ENCODE data around the gene ROBO4. TPM values are rescaled to one million over a fixed set of nuclear protein-coding genes. Genes with fewer than 3 reads are reported as not detected.

ROBO4 gene
- 1 to 10 TPM in 3 of 4 donors, under 1 TPM in 1; 0.45 to 8.9 (median 2.6) TPM for polyA plus RNA-seq
- long read RNA-seq, donor 1: 0 reads
- long read RNA-seq, donor 2, partial matches to known transcripts: 0 of 2 reads
- long read RNA-seq, donor 2, other reads (novel, unspliced or antisense): 0 of 2 reads
- long read RNA-seq, donor 3, partial matches to known transcripts: 0 of 1 reads
- long read RNA-seq, donor 3, other reads (novel, unspliced or antisense): 0 of 1 reads
- long read RNA-seq, donor 4: 0 reads
- long read RNA-seq, donor 5, partial matches to known transcripts: 0 of 1 reads
- long read RNA-seq, donor 5, other reads (novel, unspliced or antisense): 0 of 1 reads
- long read RNA-seq, donor 6, partial matches to known transcripts: 0 of 1 reads
- long read RNA-seq, donor 6, other reads (novel, unspliced or antisense): 0 of 1 reads
- long read RNA-seq, donor 7: 0 reads
- long read RNA-seq, donor 8: 0 reads
- long read RNA-seq, donor 9: 0 reads
- long read RNA-seq, donor 10: 0 reads

DNA sequence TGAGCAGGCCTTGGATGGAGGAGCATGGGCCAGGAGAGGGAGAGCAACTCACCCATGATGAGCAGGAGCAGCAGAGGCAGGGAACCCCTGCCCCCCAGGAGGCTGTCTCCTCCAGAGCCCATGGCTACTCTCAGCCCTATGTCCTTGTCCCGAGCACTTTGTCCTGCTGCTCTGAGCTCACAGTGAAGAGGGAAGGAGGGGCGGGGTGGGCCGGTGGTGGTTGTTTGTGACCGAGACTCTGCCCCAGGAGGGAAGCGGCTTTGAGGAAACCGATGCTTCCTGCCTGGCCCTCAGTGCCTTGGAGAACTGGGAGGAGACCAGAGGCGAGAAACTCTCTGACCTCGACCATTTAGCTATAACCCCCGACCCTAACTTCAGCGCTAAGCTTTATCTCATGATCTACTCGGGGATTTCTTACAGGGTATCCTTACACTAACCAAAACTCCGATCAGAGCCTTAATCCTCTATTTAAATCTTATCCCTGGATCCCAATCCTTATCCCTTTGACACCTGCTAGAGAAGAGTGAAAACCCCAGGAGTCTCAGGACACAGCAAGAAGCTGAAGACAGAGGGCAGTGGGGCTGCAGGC is at the start of gene ROBO4:
TSS of gene ROBO4 (minus strand) at position 192 of the 589 bp plus-strand sequence. CDS start at position 122, 70 bp downstream.
- Histone ChIP-seq H3K4me1 (ENCODE audit: control insufficient read depth in 3 of 3, insufficient read depth in 2 of 3, low read depth in 1 of 3, low read length in 2 of 3) (no peaks in the 10 kb centered on the region), H3K9me3 (ENCODE audit: control insufficient read depth in 2 of 2, insufficient read depth in 1 of 2, low read depth in 1 of 2, low read length in 1 of 2) (no peaks in the 10 kb centered on the region), H3K36me3 (ENCODE audit: control insufficient read depth in 3 of 3, insufficient read depth in 2 of 3, low read depth in 1 of 3, low read length in 3 of 3) (no peaks in the 10 kb centered on the region), H3K27ac (ENCODE audit: low read depth in 1 of 3, low read length in 2 of 3) (peak within 1 kb of the TSS in 1 of 3 donors; percentile 71), H3K27me3 (ENCODE audit: control insufficient read depth in 3 of 3, insufficient read depth in 3 of 3, low read length in 3 of 3) (peaks cover 0 to 12% (median 0%) of the 10 kb centered on the region in 3 donors), H3K4me3 (ENCODE audit: low read depth in 1 of 3, low read length in 3 of 3) (peak within 1 kb of the TSS in 1 of 3 donors; percentile 22)
- no peak for DNase-seq
- no peak for FAIRE-seq
- 37 to 51% (median 39%) methylated on average over 12 of the region's 12 CpGs for WGBS, 3 donors

DNA sequence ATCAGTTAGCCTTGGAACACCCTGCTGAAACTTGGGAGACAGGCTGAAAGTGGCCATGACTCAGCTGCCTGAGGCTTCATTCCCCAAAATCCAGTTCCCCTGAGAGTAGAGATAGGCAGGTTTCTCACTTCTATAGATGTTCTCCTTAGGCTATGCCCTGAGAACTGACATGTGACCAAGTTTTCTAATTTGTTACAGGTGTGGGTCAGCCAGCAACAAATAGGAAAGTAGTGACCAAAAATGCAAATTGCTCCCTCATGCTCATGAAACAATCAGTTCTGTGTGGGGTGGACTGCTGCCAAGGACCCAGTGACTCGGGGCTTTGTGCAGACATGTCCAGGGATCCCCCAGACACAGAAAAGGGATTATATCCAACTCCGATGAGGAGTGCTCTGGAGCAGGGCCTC is 49.1 kb upstream of the ROBO4 start:
- no peak overlapping the region for H3K4me3 ChIP-seq (ENCODE audit: low read depth in 1 of 3, low read length in 3 of 3)

DNA sequence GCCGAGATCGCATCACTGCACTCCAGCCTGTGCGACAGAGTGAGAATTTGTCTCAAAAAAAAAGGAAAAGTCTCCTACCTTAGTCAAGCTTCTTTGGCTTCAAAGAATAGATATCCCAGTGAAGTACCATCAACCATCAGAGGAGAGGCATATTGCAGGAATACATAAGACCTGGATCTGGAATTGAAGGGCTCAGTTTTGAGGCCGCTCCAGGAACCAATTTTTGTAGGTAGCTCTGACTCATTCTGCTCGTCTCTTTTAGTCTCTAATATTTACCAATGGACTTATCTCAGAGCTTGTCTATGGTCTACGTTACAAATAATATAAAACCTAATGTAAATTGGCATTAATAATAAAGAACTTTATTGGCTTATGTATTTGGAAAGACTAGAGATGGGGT is 48.2 kb upstream of the ROBO4 start:
- no peak overlapping the region for H3K4me3 ChIP-seq (ENCODE audit: low read depth in 1 of 3, low read length in 3 of 3)
- peaks cover 0 to 5% (median 0%) of the 10 kb centered on the region in 3 donors for H3K4me1 ChIP-seq (ENCODE audit: control insufficient read depth in 3 of 3, insufficient read depth in 2 of 3, low read depth in 1 of 3, low read length in 2 of 3)
- no peaks in the 10 kb centered on the region for H3K27me3 ChIP-seq (ENCODE audit: control insufficient read depth in 3 of 3, insufficient read depth in 3 of 3, low read length in 3 of 3)
- no peaks in the 10 kb centered on the region for H3K36me3 ChIP-seq (ENCODE audit: control insufficient read depth in 3 of 3, insufficient read depth in 2 of 3, low read depth in 1 of 3, low read length in 3 of 3)
- no peak for FAIRE-seq
- H3K27ac ChIP-seq (ENCODE audit: low read depth in 1 of 3, low read length in 2 of 3): no peak overlapping the region
- H3K9me3 ChIP-seq (ENCODE audit: control insufficient read depth in 2 of 2, insufficient read depth in 1 of 2, low read depth in 1 of 2, low read length in 1 of 2): no peaks in the 10 kb centered on the region
- no peak for DNase-seq
- 66 to 75% (median 69%) methylated on average over 6 of the region's 6 CpGs for WGBS, 3 donors

More for the DNA sequence above, 49.1 kb upstream of the ROBO4 start:
- Histone ChIP-seq H3K27ac (ENCODE audit: low read depth in 1 of 3, low read length in 2 of 3) (no peak overlapping the region), H3K9me3 (ENCODE audit: control insufficient read depth in 2 of 2, insufficient read depth in 1 of 2, low read depth in 1 of 2, low read length in 1 of 2) (no peaks in the 10 kb centered on the region), H3K36me3 (ENCODE audit: control insufficient read depth in 3 of 3, insufficient read depth in 2 of 3, low read depth in 1 of 3, low read length in 3 of 3) (no peaks in the 10 kb centered on the region), H3K4me1 (ENCODE audit: control insufficient read depth in 3 of 3, insufficient read depth in 2 of 3, low read depth in 1 of 3, low read length in 2 of 3) (peaks cover 0 to 5% (median 0%) of the 10 kb centered on the region in 3 donors), H3K27me3 (ENCODE audit: control insufficient read depth in 3 of 3, insufficient read depth in 3 of 3, low read length in 3 of 3) (no peaks in the 10 kb centered on the region)
- WGBS, 3 donors: 57 to 73% (median 70%) methylated on average over 2 of the region's 2 CpGs
- FAIRE-seq (no peak), DNase-seq (no peak)

DNA sequence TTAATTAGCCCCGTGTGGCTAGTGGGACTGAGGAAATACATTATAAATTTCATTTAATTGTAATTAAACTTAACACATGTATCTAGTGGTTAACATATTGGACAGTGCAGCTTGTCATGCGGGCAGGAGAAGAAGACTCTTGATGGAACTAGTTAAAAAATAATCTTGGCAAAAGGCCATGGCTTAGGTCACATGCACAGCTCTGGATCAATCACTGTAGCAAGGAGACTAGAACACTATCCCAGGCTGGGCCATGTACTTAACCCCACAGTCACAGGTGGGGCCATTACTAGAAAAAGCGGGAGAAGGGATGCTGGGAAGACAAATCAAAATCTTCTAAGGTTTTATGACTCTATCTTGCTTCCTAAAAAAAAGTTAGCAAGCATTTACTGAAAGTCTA is 46.9 kb upstream of the ROBO4 start:
- WGBS, 3 donors: 68 to 80% (median 77%) methylated on average over 3 of the region's 3 CpGs
- peaks cover 0 to 5% (median 0%) of the 10 kb centered on the region in 3 donors for H3K4me1 ChIP-seq (ENCODE audit: control insufficient read depth in 3 of 3, insufficient read depth in 2 of 3, low read depth in 1 of 3, low read length in 2 of 3)
- H3K9me3 ChIP-seq (ENCODE audit: control insufficient read depth in 2 of 2, insufficient read depth in 1 of 2, low read depth in 1 of 2, low read length in 1 of 2): no peaks in the 10 kb centered on the region
- FAIRE-seq: no peak
- no peaks in the 10 kb centered on the region for H3K27me3 ChIP-seq (ENCODE audit: control insufficient read depth in 3 of 3, insufficient read depth in 3 of 3, low read length in 3 of 3)
- no peaks in the 10 kb centered on the region for H3K36me3 ChIP-seq (ENCODE audit: control insufficient read depth in 3 of 3, insufficient read depth in 2 of 3, low read depth in 1 of 3, low read length in 3 of 3)
- H3K4me3 ChIP-seq (ENCODE audit: low read depth in 1 of 3, low read length in 3 of 3): no peak overlapping the region
- no peak overlapping the region for H3K27ac ChIP-seq (ENCODE audit: low read depth in 1 of 3, low read length in 2 of 3)
- peak in 1 of 2 donors; percentile 22 for DNase-seq

DNA sequence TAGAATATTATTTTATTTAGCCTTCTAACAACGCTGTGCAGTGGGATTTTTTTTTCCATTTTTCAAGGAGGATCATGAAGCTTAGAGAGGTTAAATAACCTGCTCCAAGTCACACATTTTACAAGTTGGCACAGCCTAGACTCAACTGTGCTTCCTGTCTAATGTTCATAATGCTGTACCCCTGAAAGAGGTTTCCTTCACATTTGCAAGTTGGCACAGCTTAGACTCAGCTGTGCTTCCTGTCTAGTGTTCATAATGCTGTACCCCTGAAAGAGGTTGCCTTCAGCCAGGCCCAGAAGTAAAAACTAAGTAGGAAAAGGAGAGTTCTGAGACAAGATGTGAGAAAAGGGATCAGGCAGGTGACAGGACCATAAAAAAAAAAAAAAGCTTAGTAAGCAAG is 46.1 kb upstream of the ROBO4 start:
- no peaks in the 10 kb centered on the region for H3K9me3 ChIP-seq (ENCODE audit: control insufficient read depth in 2 of 2, insufficient read depth in 1 of 2, low read depth in 1 of 2, low read length in 1 of 2)
- DNase-seq: no peak
- 37 to 80% (median 76%) methylated on average over 1 of the region's 1 CpG for WGBS, 3 donors
- no peaks in the 10 kb centered on the region for H3K27me3 ChIP-seq (ENCODE audit: control insufficient read depth in 3 of 3, insufficient read depth in 3 of 3, low read length in 3 of 3)
- peaks cover 0 to 5% (median 0%) of the 10 kb centered on the region in 3 donors for H3K4me1 ChIP-seq (ENCODE audit: control insufficient read depth in 3 of 3, insufficient read depth in 2 of 3, low read depth in 1 of 3, low read length in 2 of 3)
- H3K36me3 ChIP-seq (ENCODE audit: control insufficient read depth in 3 of 3, insufficient read depth in 2 of 3, low read depth in 1 of 3, low read length in 3 of 3): no peaks in the 10 kb centered on the region
- H3K4me3 ChIP-seq (ENCODE audit: low read depth in 1 of 3, low read length in 3 of 3): no peak overlapping the region
- no peak overlapping the region for H3K27ac ChIP-seq (ENCODE audit: low read depth in 1 of 3, low read length in 2 of 3)
- no peak for FAIRE-seq

DNA sequence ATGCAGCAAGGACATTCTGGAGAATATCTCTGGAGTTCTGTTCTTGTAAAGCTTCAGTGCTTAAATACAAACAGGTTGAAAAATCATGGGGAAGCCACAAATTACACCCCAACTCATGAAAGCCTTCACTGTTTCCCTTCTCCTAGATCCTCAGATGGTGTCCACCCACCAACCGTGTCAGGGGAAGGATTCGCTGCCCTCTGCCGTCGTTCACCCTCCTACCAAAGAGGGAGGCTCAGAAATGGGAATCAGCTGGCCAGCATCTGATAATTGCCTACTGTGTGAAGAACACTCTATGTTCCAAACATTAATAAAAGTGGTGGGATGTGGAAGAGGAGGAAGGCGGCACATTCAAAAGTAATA is 45.6 kb upstream of the ROBO4 start:
- no peak overlapping the region for H3K27ac ChIP-seq (ENCODE audit: low read depth in 1 of 3, low read length in 2 of 3)
- H3K4me1 ChIP-seq (ENCODE audit: control insufficient read depth in 3 of 3, insufficient read depth in 2 of 3, low read depth in 1 of 3, low read length in 2 of 3): peaks cover 0 to 5% (median 0%) of the 10 kb centered on the region in 3 donors
- FAIRE-seq (no peak), DNase-seq (no peak)
- no peaks in the 10 kb centered on the region for H3K27me3 ChIP-seq (ENCODE audit: control insufficient read depth in 3 of 3, insufficient read depth in 3 of 3, low read length in 3 of 3)
- 73 to 75% (median 74%) methylated on average over 5 of the region's 5 CpGs for WGBS, 3 donors
- no peak overlapping the region for H3K4me3 ChIP-seq (ENCODE audit: low read depth in 1 of 3, low read length in 3 of 3)
- no peaks in the 10 kb centered on the region for H3K9me3 ChIP-seq (ENCODE audit: control insufficient read depth in 2 of 2, insufficient read depth in 1 of 2, low read depth in 1 of 2, low read length in 1 of 2)
- H3K36me3 ChIP-seq (ENCODE audit: control insufficient read depth in 3 of 3, insufficient read depth in 2 of 3, low read depth in 1 of 3, low read length in 3 of 3): no peaks in the 10 kb centered on the region

DNA sequence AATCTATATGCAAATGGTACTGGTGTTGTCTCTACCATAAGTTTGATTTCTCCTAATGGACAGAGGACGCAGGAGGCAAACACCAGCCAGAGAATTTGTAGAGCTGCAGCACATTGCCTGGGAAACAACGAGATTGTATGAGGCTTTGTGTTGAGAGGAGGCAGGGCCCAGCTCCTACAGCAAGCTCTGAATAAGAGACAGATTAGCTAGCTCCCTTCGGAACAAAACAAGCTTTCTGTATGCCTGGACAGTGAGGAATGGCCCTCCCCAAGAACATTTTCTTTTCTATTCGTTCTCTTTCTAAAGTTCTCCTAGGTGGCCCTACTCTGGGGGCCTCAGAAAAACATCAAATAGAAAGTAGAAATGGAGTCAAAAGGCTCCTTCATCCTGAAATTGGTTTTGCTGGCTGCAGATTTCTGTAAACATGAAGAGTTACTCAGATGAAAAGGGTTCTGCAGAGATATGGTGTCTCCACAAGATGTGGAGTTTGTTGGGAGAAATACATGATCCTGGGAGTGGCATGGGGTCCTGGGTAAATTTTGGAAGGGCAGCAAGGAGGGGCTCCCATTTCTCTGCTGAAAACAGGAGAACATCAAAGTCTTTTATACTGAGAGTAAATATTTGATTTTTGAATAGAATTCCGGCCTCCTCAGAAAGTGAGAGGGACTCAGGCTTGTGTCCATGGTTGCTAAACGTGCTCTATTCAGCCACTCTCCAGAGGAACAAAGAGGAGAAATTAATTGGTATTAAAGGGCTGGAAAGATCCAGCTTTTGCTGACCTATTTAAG is 45.0 kb upstream of the ROBO4 start:
- H3K27ac ChIP-seq (ENCODE audit: low read depth in 1 of 3, low read length in 2 of 3): no peak overlapping the region
- H3K9me3 ChIP-seq (ENCODE audit: control insufficient read depth in 2 of 2, insufficient read depth in 1 of 2, low read depth in 1 of 2, low read length in 1 of 2): no peaks in the 10 kb centered on the region
- no peaks in the 10 kb centered on the region for H3K36me3 ChIP-seq (ENCODE audit: control insufficient read depth in 3 of 3, insufficient read depth in 2 of 3, low read depth in 1 of 3, low read length in 3 of 3)
- H3K27me3 ChIP-seq (ENCODE audit: control insufficient read depth in 3 of 3, insufficient read depth in 3 of 3, low read length in 3 of 3): no peaks in the 10 kb centered on the region
- FAIRE-seq (no peak), DNase-seq (no peak)
- H3K4me1 ChIP-seq (ENCODE audit: control insufficient read depth in 3 of 3, insufficient read depth in 2 of 3, low read depth in 1 of 3, low read length in 2 of 3): peaks cover 0 to 5% (median 0%) of the 10 kb centered on the region in 3 donors
- WGBS, 3 donors: 63 to 72% (median 68%) methylated on average over 6 of the region's 6 CpGs
- H3K4me3 ChIP-seq (ENCODE audit: low read depth in 1 of 3, low read length in 3 of 3): no peak overlapping the region

DNA sequence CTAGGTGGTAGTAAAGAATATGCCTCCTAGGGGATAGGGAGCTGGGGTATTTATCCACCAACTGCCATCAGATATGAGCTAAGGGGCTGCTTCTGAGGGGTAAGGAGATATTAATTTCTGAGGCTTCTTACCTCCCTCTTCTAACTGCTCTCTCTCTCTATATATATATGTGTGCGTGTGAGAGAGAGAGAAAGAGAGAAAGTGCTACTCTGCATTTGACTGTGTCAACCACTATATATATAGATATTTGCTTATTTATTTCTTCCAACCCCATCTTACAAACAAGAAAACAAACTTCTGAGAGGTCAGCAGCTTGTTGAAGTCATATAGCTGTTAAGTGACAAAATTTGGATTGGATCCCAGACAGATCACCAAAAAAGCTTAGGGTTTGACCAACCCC is 44.0 kb upstream of the ROBO4 start:
- H3K36me3 ChIP-seq (ENCODE audit: control insufficient read depth in 3 of 3, insufficient read depth in 2 of 3, low read depth in 1 of 3, low read length in 3 of 3): no peaks in the 10 kb centered on the region
- no peak overlapping the region for H3K27ac ChIP-seq (ENCODE audit: low read depth in 1 of 3, low read length in 2 of 3)
- no peak for FAIRE-seq
- no peaks in the 10 kb centered on the region for H3K9me3 ChIP-seq (ENCODE audit: control insufficient read depth in 2 of 2, insufficient read depth in 1 of 2, low read depth in 1 of 2, low read length in 1 of 2)
- H3K4me1 ChIP-seq (ENCODE audit: control insufficient read depth in 3 of 3, insufficient read depth in 2 of 3, low read depth in 1 of 3, low read length in 2 of 3): peaks cover 0 to 5% (median 0%) of the 10 kb centered on the region in 3 donors
- H3K4me3 ChIP-seq (ENCODE audit: low read depth in 1 of 3, low read length in 3 of 3): no peak overlapping the region
- DNase-seq: no peak
- no peaks in the 10 kb centered on the region for H3K27me3 ChIP-seq (ENCODE audit: control insufficient read depth in 3 of 3, insufficient read depth in 3 of 3, low read length in 3 of 3)
- 67% methylated on average over 1 of the region's 1 CpG; no CpG with 5 or more reads in 1 of the 3 donors for WGBS, 3 donors

Measured in small intestine (tissue), 16 donors.